H1 (cell line): ENCODE measurements around the gene MID1. TPM values are rescaled to one million over a fixed set of nuclear protein-coding genes. Genes with fewer than 3 reads are reported as not detected.

Experiments
- CTCF ChIA-PET: fragments of 300-600 bp; sonication (Branson Sonifier 250); formaldehyde crosslinking; loops from one replicate; lab custom pipeline; 2021; ENCODE audit not compliant: partially characterized antibody; lab: Charles Lee
- POLR2A ChIA-PET: fragments of 300-600 bp; sonication (Branson Sonifier 250); formaldehyde crosslinking; loops from one replicate; lab custom pipeline; 2021; ENCODE audit warnings: inconsistent platforms; ENCODE audit not compliant: partially characterized antibody; lab: Charles Lee
- DNase-seq, 2 experiments: peaks; one replicate each; pipeline versions ENCODE4 v3.0.0 to v3.0.0-alpha.2; 2010 to 2022; ENCODE audit warnings: low spot score in 2 of 2, low read depth in 1 of 2, mixed read lengths in 1 of 2
- FAIRE-seq: peaks from 2 replicates; lab custom pipeline; 2011; peaks lifted over from hg19 to GRCh38; lab: Jason Lieb, UNC
- H2AFZ ChIP-seq: 2 replicates; pipeline ENCODE4 v1.8.1; 2012; ENCODE audit warnings: low read length, inconsistent platforms
- H2AK5ac ChIP-seq: 2 replicates; pipeline ENCODE4 v1.6.1; 2013; ENCODE audit warnings: low read depth, low read length
- H2BK120ac ChIP-seq: replicated peaks from 2 replicates; pipeline ENCODE3; 2013; ENCODE audit warnings: low read depth, low read length, inconsistent platforms
- H2BK12ac ChIP-seq: 2 replicates; pipeline ENCODE4 v1.6.1; 2013; ENCODE audit warnings: low read depth, low read length
- H2BK15ac ChIP-seq: 2 replicates; pipeline ENCODE4 v1.6.1; 2013; ENCODE audit warnings: low read length
- H2BK20ac ChIP-seq: 2 replicates; pipeline ENCODE4 v1.6.1; 2013; ENCODE audit warnings: low read length
- H2BK5ac ChIP-seq: 2 replicates; pipeline ENCODE4 v1.6.1; 2013; ENCODE audit warnings: low read depth, low read length
- H3K14ac ChIP-seq: 2 replicates; pipeline ENCODE4 v1.6.1; 2013; ENCODE audit warnings: inconsistent platforms; ENCODE audit not compliant: insufficient read length
- H3K18ac ChIP-seq: 2 replicates; pipeline ENCODE4 v1.6.1; 2013; ENCODE audit warnings: low read length; ENCODE audit errors: extremely low read depth
- H3K23ac ChIP-seq: 2 replicates; pipeline ENCODE4 v1.6.1; 2013; ENCODE audit warnings: inconsistent platforms; ENCODE audit not compliant: insufficient read length
- H3K23me2 ChIP-seq: 2 replicates; pipeline ENCODE4 v1.6.1; 2013; ENCODE audit warnings: low read depth, low read length
- H3K27ac ChIP-seq: 2 replicates; pipeline ENCODE4 v1.6.1; 2011; ENCODE audit warnings: low read depth, low read length, inconsistent platforms
- H3K27me3 ChIP-seq, 4 experiments: replicated peaks in 1 of 4; 1 replicate in 1 of 4; 2 replicates in 3 of 4; pipeline versions ENCODE4 v1.6.1 to v1.8.1; 2011 to 2013; ENCODE audit warnings: low read length in 3 of 4, mild to moderate bottlenecking in 3 of 4, inconsistent platforms in 2 of 4, mixed read lengths in 2 of 4, moderate library complexity in 1 of 4; ENCODE audit not compliant: control insufficient read depth in 3 of 4, insufficient read depth in 3 of 4; ENCODE audit errors: extremely low read depth in 1 of 4
- H3K36me3 ChIP-seq, 4 experiments: 2 replicates each; pipeline versions ENCODE4 v1.6.1 to v1.8.1; 2011 to 2013; ENCODE audit warnings: mild to moderate bottlenecking in 4 of 4, low read length in 3 of 4, moderate library complexity in 2 of 4, control low read depth in 1 of 4, inconsistent platforms in 1 of 4; ENCODE audit not compliant: insufficient read depth in 4 of 4, control insufficient read depth in 2 of 4
- H3K4ac ChIP-seq: replicated peaks from 2 replicates; pipeline ENCODE3; 2013; ENCODE audit warnings: low read length, low read depth, mixed read lengths, inconsistent platforms; ENCODE audit not compliant: insufficient read length
- H3K4me1 ChIP-seq, 4 experiments: replicated peaks in 1 of 4; 1 replicate in 1 of 4; 2 replicates in 3 of 4; pipeline versions ENCODE4 v1.6.1 to v1.8.1; 2011 to 2013; ENCODE audit warnings: low read length in 3 of 4, inconsistent platforms in 2 of 4, mixed read lengths in 1 of 4; ENCODE audit not compliant: insufficient read depth in 4 of 4, control insufficient read depth in 3 of 4
- H3K4me2 ChIP-seq, 2 experiments: 2 replicates each; pipeline versions ENCODE4 v1.6.1 to v1.8.1; 2011 to 2013; ENCODE audit warnings: low read depth in 2 of 2, low read length in 2 of 2, control low read depth in 1 of 2, inconsistent platforms in 1 of 2, mild to moderate bottlenecking in 1 of 2; ENCODE audit not compliant: insufficient read depth in 1 of 2
- H3K4me3 ChIP-seq, 4 experiments: fragments of 200-600, 300-600 bp in 1 of 4; sonication (generic), shearing (Covaris generic), sonication (Bioruptor Twin) in 1 of 4; 2 replicates each; pipeline versions ENCODE4 v1.5.1 to v1.8.1; 2011 to 2016; ENCODE audit warnings: low read length in 4 of 4, low read depth in 3 of 4, control low read depth in 2 of 4, inconsistent platforms in 2 of 4, mild to moderate bottlenecking in 2 of 4, mixed read lengths in 1 of 4, moderate library complexity in 1 of 4; ENCODE audit not compliant: insufficient read depth in 2 of 4; ENCODE audit errors: extremely low read depth in 1 of 4
- H3K56ac ChIP-seq: replicated peaks from 2 replicates; pipeline ENCODE3; 2013; ENCODE audit warnings: low read depth, mild to moderate bottlenecking, mixed read lengths, low read length, inconsistent platforms; ENCODE audit not compliant: insufficient read length
- H3K79me1 ChIP-seq: 2 replicates; pipeline ENCODE4 v1.6.1; 2013; ENCODE audit warnings: low read depth, low read length, control low read depth
- H3K79me2 ChIP-seq, 2 experiments: 2 replicates each; pipeline versions ENCODE4 v1.6.1 to v1.8.1; 2012 to 2013; ENCODE audit warnings: low read length in 2 of 2, mild to moderate bottlenecking in 2 of 2, inconsistent platforms in 1 of 2; ENCODE audit not compliant: insufficient read depth in 2 of 2, control insufficient read depth in 1 of 2
- H3K9ac ChIP-seq, 4 experiments: replicated peaks in 1 of 4; 1 replicate in 1 of 4; 2 replicates in 3 of 4; pipeline versions ENCODE4 v1.6.1 to v1.8.1; 2011 to 2013; ENCODE audit warnings: low read depth in 3 of 4, low read length in 3 of 4, control low read depth in 2 of 4, mild to moderate bottlenecking in 2 of 4, moderate library complexity in 2 of 4, inconsistent platforms in 1 of 4; ENCODE audit errors: extremely low read depth in 1 of 4
- H3K9me3 ChIP-seq, 2 experiments: 2 replicates each; pipeline versions ENCODE4 v1.6.1 to v1.8.1; 2012 to 2013; ENCODE audit warnings: mild to moderate bottlenecking in 2 of 2, moderate library complexity in 2 of 2, control low read depth in 1 of 2, inconsistent platforms in 1 of 2, low read depth in 1 of 2, low read length in 1 of 2, mixed read lengths in 1 of 2; ENCODE audit not compliant: insufficient read depth in 2 of 2
- H4K20me1 ChIP-seq, 2 experiments: replicated peaks in 1 of 2; 2 replicates each; pipeline versions ENCODE3 to v1.8.1; 2011 to 2013; ENCODE audit warnings: inconsistent platforms in 2 of 2, low read length in 2 of 2, mild to moderate bottlenecking in 1 of 2; ENCODE audit not compliant: insufficient read depth in 2 of 2, control insufficient read depth in 1 of 2
- H4K5ac ChIP-seq: 2 replicates; pipeline ENCODE4 v1.6.1; 2013; ENCODE audit warnings: low read length, low read depth, mixed read lengths, inconsistent platforms; ENCODE audit not compliant: insufficient read length
- H4K8ac ChIP-seq: 2 replicates; pipeline ENCODE4 v1.8.0; 2013; ENCODE audit warnings: mild to moderate bottlenecking, moderate library complexity, low read length, inconsistent platforms; ENCODE audit not compliant: insufficient read depth; ENCODE audit errors: extremely low read depth
- H4K91ac ChIP-seq: replicated peaks from 2 replicates; pipeline ENCODE3; 2013; ENCODE audit warnings: low read length, mixed read lengths, inconsistent platforms; ENCODE audit not compliant: insufficient read length
- EZH2 ChIP-seq: fragments of 200-600 bp; sonication (generic); IDR thresholded peaks from 2 replicates; pipeline ENCODE4 v1.7.1; 2012; ENCODE audit warnings: low read depth, mild to moderate bottlenecking, moderate library complexity, low read length, inconsistent platforms; ENCODE audit not compliant: severe bottlenecking
- NANOG ChIP-seq: IDR thresholded peaks from 2 replicates; pipeline ENCODE4 v1.6.1; 2011; ENCODE audit warnings: low read length, low read depth, mild to moderate bottlenecking, inconsistent platforms; ENCODE audit not compliant: insufficient read depth, poor library complexity, severe bottlenecking
- TAF1 ChIP-seq: IDR thresholded peaks from 2 replicates; pipeline ENCODE4 v1.6.1; 2011; ENCODE audit warnings: mild to moderate bottlenecking, low read depth, low read length
- polyA plus RNA-seq, 7 experiments: library from polyadenylated mRNA; depleted of rRNA in 3 of 7; stranded (reverse) in 5 of 7; unstranded in 2 of 7; fragments of >200 nt in 5 of 7; fragments of 200-250 nt in 2 of 7; gene quantifications; 1 replicate in 5 of 7; 2 replicates in 1 of 7; 4 replicates in 1 of 7; pipeline versions ENCODE4 v1.2.1 to v1.2.3, GENCODE V29; 2011 to 2013; ENCODE audit warnings: missing spikeins in 2 of 7, mixed read lengths in 2 of 7
- total RNA-seq: library from RNA; stranded (reverse); fragmentation: NEBNext Ultra II Directional; extraction: Animal tissue kit (Norgen Biotek cat#: 25700); gene quantifications from 2 replicates; pipeline ENCODE4 v1.2.1, GENCODE V29; 2021

Gene MID1
- total and polyA plus RNA-seq, 2 of the 8 experiments (the other 6 are each of a cell fraction or from before 2014, with no cell fraction given) = 12.9 to 54.3 TPM

- no peak overlapping the region for H2AK5ac ChIP-seq
- H3K79me1 ChIP-seq = no peaks in the 10 kb centered on the region
- no peak overlapping the region for H2BK12ac ChIP-seq
- H3K18ac ChIP-seq = no peak overlapping the region
- H4K20me1 ChIP-seq = no peaks in the 10 kb centered on the region
- POLR2A ChIA-PET = no interaction called here
- H3K4me3 ChIP-seq = no peak overlapping the region
- no peak overlapping the region for H2BK20ac ChIP-seq
- H3K36me3 ChIP-seq = no peaks in the 10 kb centered on the region
- no peak overlapping the region for H3K4me2 ChIP-seq
- H3K4me1 ChIP-seq = no peaks in the 10 kb centered on the region
- no peak overlapping the region for H3K27ac ChIP-seq
- no peak overlapping the region for H4K91ac ChIP-seq
- H3K14ac ChIP-seq = no peak overlapping the region
- H3K9ac ChIP-seq = no peak overlapping the region
- no peak overlapping the region for H2BK120ac ChIP-seq
- H4K8ac ChIP-seq = no peak overlapping the region
- H3K9me3 ChIP-seq = no peaks in the 10 kb centered on the region
- no peak overlapping the region for H3K23ac ChIP-seq
- H3K79me2 ChIP-seq = no peaks in the 10 kb centered on the region
- no peaks in the 10 kb centered on the region for H3K23me2 ChIP-seq
- no peak overlapping the region for H4K5ac ChIP-seq
- CTCF ChIA-PET = no interaction called here
- H2BK5ac ChIP-seq = no peak overlapping the region
- no peak overlapping the region for H2AFZ ChIP-seq
- TF ChIP-seq NANOG = no peak
- no peak for TF ChIP-seq TAF1
- no peak for TF ChIP-seq EZH2
- H3K56ac ChIP-seq = no peak overlapping the region
- DNase-seq = no peak
- no peak for FAIRE-seq
- no peaks in the 10 kb centered on the region for H3K27me3 ChIP-seq
- no peak overlapping the region for H2BK15ac ChIP-seq
- no peak overlapping the region for H3K4ac ChIP-seq
Observed at GRCh38 chrX:10404436-10404835, 215.9 kb downstream of the MID1 start.
